Body of pancreas (tissue), 4 donors: ENCODE data around the gene MAP3K5. TPM values are rescaled to one million over a fixed set of nuclear protein-coding genes. Genes with fewer than 3 reads are reported as not detected.

ENCODE experiments used
- ATAC-seq: fragments of 150-250 bp; one replicate; pipeline ENCODE4 v1.9.1; 2016
- DNase-seq, 4 donors: peaks; one replicate each; pipeline ENCODE4 v3.0.0-alpha.2; 2019
- H3K27ac ChIP-seq, 4 donors: fragments of 200-600 bp; sonication (generic); 1 replicate in 3 of 4; 2 replicates in 1 of 4; pipeline versions ENCODE4 v1.5.1 to v1.6.1; 2016 to 2019; ENCODE audit warnings: mild to moderate bottlenecking in 1 of 4, mixed read lengths in 1 of 4, moderate library complexity in 1 of 4
- H3K27me3 ChIP-seq, 2 donors: fragments of 200-600 bp; sonication (generic); one replicate each; pipeline ENCODE4 v1.6.0; 2016; ENCODE audit warnings: mild to moderate bottlenecking in 1 of 2
- H3K36me3 ChIP-seq, 2 donors: fragments of 200-600 bp; sonication (generic); replicated peaks in 1 of 2; 2 replicates each; pipeline ENCODE4 v1.5.1; 2016; ENCODE audit warnings: low read depth in 2 of 2; ENCODE audit not compliant: insufficient read depth in 1 of 2
- H3K4me1 ChIP-seq: fragments of 200-600 bp; sonication (generic); one replicate; pipeline ENCODE4 v1.6.0; 2016
- H3K4me3 ChIP-seq, 2 donors: fragments of 200-600 bp; sonication (generic); 1 replicate in 1 of 2; 2 replicates in 1 of 2; pipeline ENCODE4 v1.5.1; 2016 to 2019
- H3K9me3 ChIP-seq, 3 donors: fragments of 200-600 bp; sonication (generic); 1 replicate in 2 of 3; 2 replicates in 1 of 3; pipeline ENCODE4 v1.5.1; 2016
- POLR2A ChIP-seq, 3 donors: fragments of 450-650 bp; IDR thresholded peaks; one replicate each; pipeline ENCODE4 v1.6.1; 2016; ENCODE audit warnings: antibody characterized with exemption in 3 of 3, mild to moderate bottlenecking in 2 of 3
- WGBS, 2 donors: methylation state at CpG; one replicate each; pipeline ENCODE4 v1.1.5; 2017; 5-methylcytosine and 5-hydroxymethylcytosine counted together
- intact Hi-C: fragments of 100-400 bp; cut with DNase I; formaldehyde crosslinking; loops from one replicate; pipeline ENCODE4 v1.15.1; 2023
- total RNA-seq, 2 donors: library from RNA; depleted of rRNA; stranded (reverse); fragments of >200 nt; gene quantifications; one replicate each; pipeline ENCODE4 v1.1.0, GENCODE V29; 2016
- TF ChIP-seq, protein P1 (sequence below), 7 experiments: fragments of 450-650 bp in 4 of 7; fragments of 200-600 bp in 3 of 7; sonication (generic) in 3 of 7; IDR thresholded peaks; one replicate each; pipeline ENCODE4 v1.5.1; 2016 to 2019; ENCODE audit warnings: antibody characterized with exemption in 7 of 7

The MAP3K5 gene
- total RNA-seq, 2 donors from 2014 or later = 33.7 to 36.9 TPM

DNA sequence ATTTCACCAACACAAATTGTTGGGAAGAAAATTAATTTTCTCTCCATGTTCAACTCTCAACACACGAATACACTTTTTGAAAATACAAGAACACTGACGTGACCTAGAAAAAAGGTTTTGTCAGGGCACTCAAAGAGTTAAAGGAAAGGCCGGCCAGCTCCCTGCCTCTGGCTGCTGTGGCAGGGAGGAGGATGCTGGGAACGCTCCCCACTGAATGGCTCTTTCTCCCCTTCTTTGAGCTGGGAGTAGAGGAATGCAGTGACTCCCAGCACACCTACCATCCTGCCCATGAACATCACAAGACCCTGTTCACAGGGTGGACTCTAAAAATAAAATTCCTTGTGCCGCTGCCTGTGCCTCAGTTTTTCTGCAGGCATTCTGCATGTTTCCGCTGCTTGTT is 47.0 kb downstream of the MAP3K5 start:
- no peaks in the 10 kb centered on the region for H3K36me3 ChIP-seq
- H3K27ac ChIP-seq = no peak overlapping the region
- intact Hi-C loops = no loop called here
- H3K4me3 ChIP-seq = no peak overlapping the region
- no peak for DNase-seq
- WGBS, 2 donors = 52 to 56% methylated on average over 6 of the region's 6 CpGs
- ATAC-seq = no peak
- H3K9me3 ChIP-seq = no peaks in the 10 kb centered on the region
- H3K4me1 ChIP-seq = peaks cover 32% of the 10 kb centered on the region
- no peaks in the 10 kb centered on the region for H3K27me3 ChIP-seq
- TF ChIP-seq, protein P1, sequence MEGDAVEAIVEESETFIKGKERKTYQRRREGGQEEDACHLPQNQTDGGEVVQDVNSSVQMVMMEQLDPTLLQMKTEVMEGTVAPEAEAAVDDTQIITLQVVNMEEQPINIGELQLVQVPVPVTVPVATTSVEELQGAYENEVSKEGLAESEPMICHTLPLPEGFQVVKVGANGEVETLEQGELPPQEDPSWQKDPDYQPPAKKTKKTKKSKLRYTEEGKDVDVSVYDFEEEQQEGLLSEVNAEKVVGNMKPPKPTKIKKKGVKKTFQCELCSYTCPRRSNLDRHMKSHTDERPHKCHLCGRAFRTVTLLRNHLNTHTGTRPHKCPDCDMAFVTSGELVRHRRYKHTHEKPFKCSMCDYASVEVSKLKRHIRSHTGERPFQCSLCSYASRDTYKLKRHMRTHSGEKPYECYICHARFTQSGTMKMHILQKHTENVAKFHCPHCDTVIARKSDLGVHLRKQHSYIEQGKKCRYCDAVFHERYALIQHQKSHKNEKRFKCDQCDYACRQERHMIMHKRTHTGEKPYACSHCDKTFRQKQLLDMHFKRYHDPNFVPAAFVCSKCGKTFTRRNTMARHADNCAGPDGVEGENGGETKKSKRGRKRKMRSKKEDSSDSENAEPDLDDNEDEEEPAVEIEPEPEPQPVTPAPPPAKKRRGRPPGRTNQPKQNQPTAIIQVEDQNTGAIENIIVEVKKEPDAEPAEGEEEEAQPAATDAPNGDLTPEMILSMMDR (IDR thresholded peaks at IDR 0.05) = no peak
- TF ChIP-seq POLR2A (IDR thresholded peaks at IDR 0.05) = no peak

DNA sequence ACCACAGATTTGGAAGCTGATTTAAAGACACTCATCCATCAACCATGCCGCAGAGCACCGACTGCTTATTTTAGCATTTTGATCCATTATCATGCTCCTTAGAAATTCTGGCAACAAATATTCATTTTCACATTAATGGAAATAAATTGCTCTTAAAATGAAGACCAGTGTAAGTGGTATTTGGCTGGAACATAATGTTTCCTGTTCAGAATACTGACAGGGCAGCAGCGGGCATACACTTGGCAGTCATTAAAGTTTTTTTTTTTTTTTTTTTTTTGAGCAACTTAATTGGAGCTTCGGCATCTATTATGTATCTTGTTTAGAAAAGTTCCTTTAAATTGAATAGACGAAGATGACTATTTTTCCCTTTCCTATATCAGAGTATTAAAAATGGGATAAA is 47.4 kb downstream of the MAP3K5 start:
- intact Hi-C loops = no loop called here
- Histone ChIP-seq H3K27ac (no peak overlapping the region), H3K9me3 (no peaks in the 10 kb centered on the region), H3K4me1 (peaks cover 28% of the 10 kb centered on the region), H3K4me3 (no peak overlapping the region), H3K27me3 (no peaks in the 10 kb centered on the region), H3K36me3 (no peaks in the 10 kb centered on the region)
- TF ChIP-seq, protein P1 (IDR thresholded peaks at IDR 0.05) = no peak
- TF ChIP-seq POLR2A (IDR thresholded peaks at IDR 0.05) = no peak
- DNase-seq (no peak), ATAC-seq (no peak)
- WGBS, 2 donors = 61 to 64% methylated on average over 5 of the region's 5 CpGs

DNA sequence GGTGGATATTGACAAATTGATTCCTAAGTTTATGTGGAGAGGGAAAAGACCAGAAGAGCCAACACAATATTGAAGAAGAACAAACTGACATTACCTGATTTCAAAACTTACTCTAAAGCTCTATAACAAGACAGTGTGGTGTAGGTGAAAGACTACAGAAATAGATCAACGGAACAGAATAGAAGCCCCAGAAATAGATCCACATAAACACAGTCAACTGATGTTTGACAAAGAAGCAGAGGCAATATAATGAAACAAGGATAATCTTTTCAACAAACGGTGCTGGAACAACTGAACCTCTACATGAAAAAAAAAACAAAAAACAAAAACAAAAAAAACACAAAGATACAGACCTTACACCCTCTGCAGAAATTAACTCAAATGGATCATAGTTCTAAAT is 50.2 kb downstream of the MAP3K5 start:
- H3K9me3 ChIP-seq = no peaks in the 10 kb centered on the region
- no peaks in the 10 kb centered on the region for H3K36me3 ChIP-seq
- intact Hi-C loops = no loop called here
- 79% methylated on average over 2 of the region's 2 CpGs for WGBS, 2 donors
- H3K27ac ChIP-seq = no peak overlapping the region
- ATAC-seq (no peak), DNase-seq (no peak)
- H3K4me3 ChIP-seq = no peak overlapping the region
- no peak for TF ChIP-seq POLR2A (IDR thresholded peaks at IDR 0.05)
- TF ChIP-seq, protein P1 (IDR thresholded peaks at IDR 0.05) = no peak
- H3K27me3 ChIP-seq = no peaks in the 10 kb centered on the region
- peaks cover 48% of the 10 kb centered on the region for H3K4me1 ChIP-seq

DNA sequence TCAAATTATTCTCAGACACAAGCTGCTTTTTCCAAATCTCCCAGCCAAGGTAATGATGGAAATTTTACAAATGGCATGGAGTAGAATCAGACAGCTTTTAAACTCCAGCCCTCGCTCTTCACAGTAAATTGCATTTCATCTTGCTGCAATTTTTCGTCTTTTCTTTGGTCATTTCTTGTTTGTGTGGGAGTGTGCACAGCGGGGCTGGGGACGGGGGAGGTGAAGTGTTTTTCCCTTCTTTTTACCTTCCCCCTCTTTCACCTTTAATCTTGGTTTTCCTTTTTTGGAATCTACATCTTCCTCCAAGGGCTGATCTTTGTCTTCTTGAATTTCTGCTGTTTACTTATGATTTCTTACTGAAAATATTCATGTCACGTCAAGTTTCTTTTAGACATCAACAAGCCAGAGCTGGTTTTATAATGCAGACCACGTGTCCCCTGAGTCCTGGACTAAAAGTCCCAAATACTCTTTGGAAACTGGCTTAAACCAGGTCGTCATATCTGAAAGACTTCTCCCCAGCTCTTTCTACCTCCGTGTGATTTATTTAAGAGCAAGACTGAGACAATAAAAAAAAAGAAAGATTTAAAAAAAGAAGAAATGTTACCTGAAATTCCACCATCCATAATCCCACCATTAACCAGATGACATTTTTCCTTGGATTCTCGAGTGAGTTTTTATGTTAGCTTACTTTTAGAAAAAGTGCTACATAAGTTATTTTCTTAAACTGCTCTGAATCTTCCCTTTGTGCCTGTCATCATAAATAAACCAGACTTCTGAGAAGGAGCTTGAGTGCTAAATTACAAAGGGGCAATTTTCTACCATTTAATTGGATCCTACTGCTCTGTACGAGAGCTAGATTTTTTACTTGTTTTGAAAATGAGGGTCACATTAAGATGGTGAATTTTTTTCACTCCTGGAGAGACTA is 52.0 kb downstream of the MAP3K5 start:
- TF ChIP-seq, protein P1 (IDR thresholded peaks at IDR 0.05) = no peak
- TF ChIP-seq POLR2A (IDR thresholded peaks at IDR 0.05) = no peak
- no peak overlapping the region for H3K27ac ChIP-seq
- DNase-seq = no peak
- H3K4me3 ChIP-seq = no peak overlapping the region
- H3K36me3 ChIP-seq = no peaks in the 10 kb centered on the region
- no peak for ATAC-seq
- no peaks in the 10 kb centered on the region for H3K27me3 ChIP-seq
- H3K9me3 ChIP-seq = no peaks in the 10 kb centered on the region
- 78 to 79% methylated on average over 10 of the region's 10 CpGs for WGBS, 2 donors
- intact Hi-C loops = no loop called here
- peaks cover 54% of the 10 kb centered on the region for H3K4me1 ChIP-seq

DNA sequence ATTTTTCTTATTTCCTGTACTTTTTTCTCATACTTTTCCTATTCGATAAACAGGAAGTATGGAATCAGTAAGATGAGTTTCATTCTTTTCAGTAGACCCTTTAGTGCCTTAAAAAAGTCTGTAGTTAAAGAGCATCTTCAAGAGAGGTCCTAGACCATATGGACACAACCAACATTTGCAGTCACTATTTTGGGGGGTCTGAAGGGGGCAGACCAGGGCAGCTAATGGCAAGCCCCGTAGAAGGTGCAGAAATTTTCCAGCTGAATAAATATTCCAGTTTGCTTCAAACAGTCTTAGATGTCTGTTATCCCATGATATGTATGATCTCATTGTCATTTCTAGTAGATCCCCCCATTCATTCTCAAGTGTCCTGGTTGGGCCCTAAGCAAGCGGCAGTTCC is 52.8 kb downstream of the MAP3K5 start:
- TF ChIP-seq POLR2A (IDR thresholded peaks at IDR 0.05) = no peak
- TF ChIP-seq, protein P1 (IDR thresholded peaks at IDR 0.05) = no peak
- DNase-seq (no peak), ATAC-seq (no peak)
- no peak overlapping the region for H3K4me3 ChIP-seq
- peak overlapping the region in 2 of 4 donors; percentile 6 to 58 for H3K27ac ChIP-seq
- H3K4me1 ChIP-seq = peaks cover 46% of the 10 kb centered on the region
- H3K36me3 ChIP-seq = no peaks in the 10 kb centered on the region
- intact Hi-C loops = no loop called here
- WGBS, 2 donors = 72 to 73% methylated on average over 3 of the region's 3 CpGs
- H3K27me3 ChIP-seq = no peaks in the 10 kb centered on the region
- no peaks in the 10 kb centered on the region for H3K9me3 ChIP-seq
